NCI-H2107 treated with DMSO at 0.1 percent for 48 hours (cell line): ENCODE data around the gene HIF3A.

Experiments
- DNase-seq: peaks from one replicate; lab custom pipeline; 2025; ENCODE audit not compliant: unreplicated experiment; lab: John Stamatoyannopoulos, UW

HIF3A gene

DNA sequence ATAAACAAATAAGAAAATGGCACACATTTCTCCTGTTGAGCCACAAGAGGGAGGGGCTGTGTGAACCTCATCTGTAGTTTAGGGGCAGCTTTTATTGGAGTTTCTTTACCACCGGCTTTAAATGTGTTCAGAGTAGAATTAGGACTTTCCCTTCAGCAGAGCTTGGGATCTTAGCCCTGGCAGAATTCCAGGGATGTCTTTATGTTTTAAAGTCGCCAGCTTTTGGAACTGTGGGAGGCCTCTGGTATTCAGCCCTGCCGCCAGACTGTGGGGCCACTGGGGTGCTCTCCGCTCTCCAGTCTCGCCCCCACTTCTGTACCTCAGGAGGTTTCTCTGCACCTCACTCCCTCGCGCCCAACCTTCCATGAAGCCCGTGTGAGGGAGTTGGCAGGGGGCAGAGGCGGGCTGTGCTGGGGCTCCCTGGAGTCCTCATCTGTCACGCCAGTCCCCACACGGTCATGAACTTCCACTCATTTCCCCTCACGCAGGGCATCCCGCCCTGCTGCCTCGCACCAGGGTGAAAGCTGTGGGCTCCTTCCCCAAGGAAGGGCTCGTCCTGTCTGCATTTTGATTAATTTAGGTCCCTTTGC lies 85.0 kb downstream of the HIF3A start:
- DNase-seq = no peak

- no peak for DNase-seq
Measured at GRCh38 chr19:46383171-46383815, 86.5 kb downstream of the HIF3A start.

GRCh38 chr19:46383846-46384245 lies 87.0 kb downstream of the HIF3A start:
- DNase-seq = no peak

- DNase-seq = no peak
Measured at GRCh38 chr19:46384396-46384795, 87.6 kb downstream of the HIF3A start.

- no peak for DNase-seq
Measured at GRCh38 chr19:46385636-46386035, 88.8 kb downstream of the HIF3A start.

GRCh38 chr19:46386151-46386550 lies 89.3 kb downstream of the HIF3A start:
- no peak for DNase-seq

DNA sequence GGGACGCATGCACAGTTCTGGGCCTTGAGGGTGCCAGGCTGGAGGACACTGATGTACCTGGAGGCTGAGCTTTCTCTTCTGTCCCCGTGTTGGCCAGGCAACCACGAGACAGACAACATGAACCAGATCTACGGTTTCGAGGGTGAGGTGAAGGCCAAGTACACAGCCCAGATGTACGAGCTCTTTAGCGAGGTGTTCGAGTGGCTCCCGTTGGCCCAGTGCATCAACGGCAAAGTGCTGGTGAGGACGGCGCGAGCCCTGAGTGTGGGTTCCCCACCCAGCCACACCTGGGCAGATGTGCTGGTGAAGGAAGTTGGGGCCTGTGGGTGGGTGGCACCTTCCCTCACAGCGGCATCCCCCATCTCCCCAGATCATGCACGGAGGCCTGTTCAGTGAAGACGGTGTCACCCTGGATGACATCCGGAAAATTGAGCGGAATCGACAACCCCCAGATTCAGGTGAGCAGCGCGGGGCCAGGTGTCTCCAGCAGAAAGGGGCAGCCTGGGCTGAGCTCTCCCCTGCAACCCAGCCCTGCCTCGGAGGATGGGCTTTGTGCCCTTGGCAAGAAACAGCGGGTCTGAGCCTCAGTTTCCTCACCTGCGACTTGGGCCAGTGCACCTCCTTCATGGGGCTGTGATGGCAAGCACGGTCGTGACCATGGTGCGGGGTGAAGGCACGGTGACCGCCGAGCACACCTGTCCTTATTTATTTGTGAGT lies 90.3 kb downstream of the HIF3A start:
- no peak for DNase-seq

- DNase-seq = no peak
Measured at GRCh38 chr19:46387713-46388130, 90.9 kb downstream of the HIF3A start.

DNA sequence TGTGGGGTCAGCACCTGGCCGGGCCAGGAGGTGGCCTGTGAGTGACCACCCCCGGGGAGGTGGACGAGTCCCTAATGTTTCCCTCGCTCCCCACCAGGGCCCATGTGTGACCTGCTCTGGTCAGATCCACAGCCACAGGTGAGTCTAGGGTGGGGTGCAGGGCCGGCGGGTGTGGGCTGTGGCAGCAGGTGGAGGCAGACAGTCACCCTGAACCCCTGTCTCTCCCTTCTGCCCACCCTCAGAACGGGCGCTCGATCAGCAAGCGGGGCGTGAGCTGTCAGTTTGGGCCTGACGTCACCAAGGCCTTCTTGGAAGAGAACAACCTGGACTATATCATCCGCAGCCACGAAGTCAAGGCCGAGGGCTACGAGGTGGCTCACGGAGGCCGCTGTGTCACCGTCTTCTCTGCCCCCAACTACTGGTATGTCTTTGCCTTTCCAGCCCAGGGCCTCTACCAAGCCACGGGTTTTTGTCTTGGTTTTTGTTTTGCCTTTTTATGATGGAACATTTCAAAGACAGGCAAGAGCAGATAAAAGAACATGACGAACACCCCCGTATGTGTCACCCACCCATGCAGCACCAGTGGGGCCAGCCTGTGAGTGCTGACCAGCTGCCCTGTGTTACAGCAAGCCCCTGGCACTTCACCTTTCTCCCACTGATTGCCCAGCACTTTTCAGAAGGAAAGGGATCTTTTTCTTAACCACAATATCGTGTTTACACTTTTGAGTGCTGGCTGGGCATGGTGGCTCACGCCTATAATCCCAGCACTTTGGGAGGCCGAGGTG lies 91.7 kb downstream of the HIF3A start:
- DNase-seq = no peak

DNA sequence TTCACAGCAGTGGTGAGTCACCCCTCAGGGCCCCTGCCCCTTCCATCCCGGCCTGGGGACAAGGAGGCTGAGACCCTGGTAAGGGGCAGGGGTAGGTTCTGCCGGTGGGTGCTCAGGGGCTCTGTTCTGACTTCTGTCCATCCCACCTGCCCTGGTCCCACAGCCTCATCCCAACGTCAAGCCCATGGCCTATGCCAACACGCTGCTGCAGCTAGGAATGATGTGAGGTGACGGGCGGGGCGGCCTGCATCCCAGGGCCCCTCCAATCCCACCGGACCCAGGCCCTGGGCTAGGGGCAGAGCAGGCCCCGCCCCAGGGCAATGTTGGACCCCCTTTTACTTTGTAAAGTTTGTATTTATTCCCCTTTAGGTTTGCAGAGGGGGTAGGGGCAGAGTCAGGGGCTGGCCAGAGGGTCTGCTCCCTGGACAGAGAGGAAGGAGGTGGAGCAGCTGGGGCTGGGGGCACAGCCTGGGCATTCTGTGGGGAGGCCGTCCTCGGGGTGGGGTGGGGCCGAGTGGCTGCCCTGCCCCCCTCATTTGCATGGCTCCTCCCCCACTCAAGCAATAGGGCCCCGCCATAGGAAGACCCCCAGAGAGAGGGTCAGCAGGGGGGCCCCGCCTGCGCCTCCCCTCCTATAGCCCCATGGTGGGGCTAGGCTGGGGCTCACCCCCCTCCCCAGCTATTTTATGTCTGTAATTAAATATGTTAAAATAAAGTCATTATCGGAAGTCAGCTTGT lies 93.4 kb downstream of the HIF3A start:
- no peak for DNase-seq

GRCh38 chr19:46390866-46391265 lies 94.0 kb downstream of the HIF3A start:
- DNase-seq = no peak

DNA sequence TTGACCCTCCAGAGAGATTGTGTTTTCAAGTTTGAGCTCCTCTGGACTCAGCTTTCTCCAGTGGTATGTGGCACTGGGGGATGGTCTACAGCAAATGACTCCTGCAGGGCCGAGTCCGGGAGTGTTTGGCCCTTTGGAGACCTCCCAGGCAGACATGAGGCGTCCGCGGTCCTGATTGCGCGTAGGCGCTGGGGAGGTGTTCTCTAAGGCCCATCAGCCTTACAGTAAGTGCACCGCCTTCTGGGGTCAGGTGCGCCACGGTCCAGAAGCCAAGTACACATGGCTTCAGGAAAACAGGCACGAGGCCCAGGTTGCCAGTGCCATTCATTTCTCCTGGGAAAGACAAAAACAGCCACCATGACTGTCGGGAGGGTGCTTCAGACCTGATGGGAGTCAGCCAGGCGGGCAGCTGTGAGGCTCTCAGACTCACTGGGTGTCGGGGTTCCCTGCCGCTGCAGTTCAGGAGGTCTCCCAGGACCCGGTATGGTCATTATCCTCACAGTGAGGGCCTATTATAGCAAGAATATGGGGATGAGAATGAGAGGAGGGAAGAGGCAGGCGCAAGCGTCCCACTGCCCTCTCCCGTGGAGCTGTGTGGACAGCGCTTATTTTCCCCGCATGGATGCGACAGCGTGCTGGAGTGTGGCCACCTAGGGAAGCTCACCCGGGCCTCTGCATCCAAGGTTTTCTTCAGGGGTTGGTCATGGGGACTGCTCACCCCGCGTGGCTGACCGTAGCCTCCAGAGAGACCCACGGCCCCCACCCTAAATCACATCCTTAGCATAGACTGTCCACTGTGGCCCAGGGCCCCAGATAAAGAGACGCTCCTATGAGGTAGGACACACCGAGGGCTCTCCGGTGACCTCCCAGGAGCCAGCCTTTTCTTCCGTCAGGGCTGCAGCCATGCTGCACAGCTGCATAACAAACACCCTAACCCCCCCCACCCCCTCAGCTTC lies 94.7 kb downstream of the HIF3A start:
- no peak for DNase-seq

GRCh38 chr19:46392252-46392801 lies 95.5 kb downstream of the HIF3A start:
- DNase-seq = no peak

DNA sequence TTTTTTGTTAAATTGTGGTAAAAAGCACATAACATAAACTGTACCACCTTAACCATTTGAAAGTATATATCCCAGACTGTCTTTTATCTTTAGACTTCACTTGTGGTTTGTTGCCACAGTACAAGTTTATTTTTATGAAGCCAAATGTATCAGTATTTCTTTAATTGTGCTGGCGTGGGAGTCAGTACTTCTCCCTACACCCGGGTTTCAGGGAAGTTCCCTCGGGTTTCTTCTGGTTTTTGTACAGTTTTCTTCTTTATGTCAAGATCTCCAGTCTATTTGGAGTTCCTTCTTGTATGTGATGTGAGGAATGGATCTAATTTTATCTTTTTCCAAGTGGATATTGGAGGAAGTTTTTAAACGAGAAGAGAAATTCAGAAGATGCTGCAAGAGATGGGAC lies 96.0 kb downstream of the HIF3A start:
- DNase-seq = no peak
